Renal cortex interstitium (tissue), 11 donors: ENCODE results near the gene CCDC73. TPM values are rescaled to one million over a fixed set of nuclear protein-coding genes. Genes with fewer than 3 reads are reported as not detected.
"Not testable (repeated sequence)": the region's sequence is repeated elsewhere in the genome, so short reads cannot be mapped to it uniquely, and the experiment has no call there.

Experiments used
- DNase-seq, 11 donors: peaks; one replicate each; pipeline ENCODE4 v3.0.0-alpha.2; 2013; ENCODE audit warnings: low read depth in 9 of 11, low spot score in 4 of 11; ENCODE audit errors: extremely low read depth in 1 of 11
- polyA plus RNA-seq, 3 donors: library from polyadenylated mRNA; unstranded; fragments of 120-200 nt; gene quantifications; one replicate each; pipeline ENCODE4 v1.2.1, GENCODE V29; 2013; ENCODE audit not compliant: insufficient read length in 3 of 3

Gene CCDC73
- polyA plus RNA-seq, 3 donors = 0.26 to 0.37 (median 0.36) TPM

DNA sequence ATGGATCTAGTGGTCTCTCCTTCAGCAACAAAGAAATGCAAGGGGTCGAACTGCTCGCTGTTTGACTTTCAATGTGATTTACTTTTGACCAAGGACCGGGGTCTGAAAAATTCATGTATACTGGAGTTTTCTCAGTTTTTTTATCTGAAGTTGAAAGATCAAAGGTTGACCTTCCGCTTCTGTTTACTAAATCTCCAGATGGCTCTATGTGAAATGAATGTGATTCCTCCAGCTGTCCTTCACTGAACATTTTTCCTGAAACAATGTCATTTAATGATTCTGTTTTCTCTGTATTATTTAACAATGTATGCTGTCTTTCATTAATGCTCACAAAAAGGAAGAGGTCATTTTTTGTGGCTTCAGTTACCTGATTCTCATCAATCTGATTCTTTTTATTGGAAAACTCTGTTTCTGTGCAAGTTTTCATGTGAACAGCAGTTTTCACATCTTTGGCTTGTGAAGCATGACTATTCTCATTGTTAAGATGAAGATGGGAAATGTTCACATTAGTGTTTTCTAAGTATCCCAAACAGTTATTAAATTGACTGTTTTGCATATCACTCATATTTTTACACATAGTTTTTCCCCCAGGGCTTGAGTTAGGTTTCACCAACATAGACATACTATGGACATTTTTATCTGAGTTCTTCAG, 180.8 kb downstream of the CCDC73 start:
- no peak for DNase-seq

- DNase-seq = peak in 5 of 11 donors; percentile 25 to 33 (median 31)
Observed at GRCh38 chr11:32610797-32611352, 183.6 kb downstream of the CCDC73 start.

DNA sequence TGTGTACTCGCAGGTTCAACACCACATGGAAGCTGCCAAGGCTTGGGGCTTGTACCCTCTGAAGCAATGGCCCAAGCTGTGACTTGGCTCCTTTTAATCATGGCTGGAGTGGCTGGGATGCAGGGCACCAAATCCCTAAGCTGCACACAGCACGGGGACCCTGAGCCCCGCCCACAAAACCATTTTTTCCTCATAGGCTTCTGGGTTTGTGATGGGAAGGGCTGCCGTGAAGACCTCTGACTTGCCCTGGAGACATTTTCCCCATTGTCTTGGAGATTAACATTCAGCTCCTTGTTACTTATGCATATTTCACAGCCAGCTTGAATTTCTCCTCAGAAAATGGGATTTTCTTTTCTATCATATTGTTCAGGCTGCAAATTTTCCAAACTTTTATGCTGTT, 185.6 kb downstream of the CCDC73 start:
- not testable (repeated sequence) for DNase-seq

DNA sequence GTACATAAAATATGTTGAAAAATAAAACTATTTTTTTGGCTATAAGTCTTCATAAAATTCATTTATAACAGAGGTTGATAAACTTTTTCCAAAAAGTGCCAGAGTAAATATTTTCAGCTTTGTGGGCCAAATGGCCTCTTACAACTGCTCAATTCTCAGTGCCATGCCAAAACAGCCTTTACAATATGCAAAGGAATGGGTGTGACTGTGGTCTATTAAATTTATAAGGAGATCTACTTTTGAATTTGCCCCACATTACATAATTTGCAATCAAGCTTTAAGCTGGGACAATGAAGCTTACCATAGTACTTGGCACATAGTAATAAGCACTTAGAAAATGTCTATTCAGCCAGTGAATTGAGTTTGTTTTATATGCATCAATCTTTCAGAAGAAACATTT, 188.2 kb downstream of the CCDC73 start:
- DNase-seq = no peak

DNA sequence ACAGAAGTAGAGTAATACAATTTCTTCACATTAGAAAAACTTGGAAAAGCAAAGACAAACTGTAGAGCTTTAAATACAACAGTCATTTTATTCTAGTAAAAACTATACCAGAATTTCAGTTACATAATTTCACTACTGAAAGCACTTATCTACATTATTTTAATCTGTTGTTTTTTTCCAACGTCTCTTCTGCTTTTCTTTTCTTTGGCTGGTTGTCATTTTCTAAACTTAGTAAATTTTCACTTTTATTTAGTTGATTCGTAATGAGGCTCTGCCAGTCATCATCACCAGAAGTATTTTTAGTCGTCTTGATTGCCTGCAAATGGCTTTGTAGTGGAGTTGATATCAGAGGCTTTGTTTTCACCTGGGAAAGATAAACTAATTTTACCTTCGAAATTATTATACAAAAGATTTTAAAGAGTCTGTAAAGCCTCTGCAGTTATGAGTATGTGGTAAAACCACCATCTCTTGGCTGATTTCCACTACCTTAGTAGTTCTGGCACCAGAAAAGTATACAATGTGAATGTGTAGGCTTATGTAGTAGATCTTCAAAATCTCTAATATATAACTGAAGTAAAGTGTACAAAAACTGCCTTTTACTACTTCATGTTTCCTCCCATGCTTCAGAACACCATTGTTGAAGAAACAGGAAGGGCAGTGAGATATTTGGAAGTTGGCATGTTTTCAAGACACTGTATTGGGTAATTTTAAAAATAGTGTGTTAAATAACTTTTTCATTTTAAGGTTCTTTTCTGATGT, 191.6 kb downstream of the CCDC73 start:
- no peak for DNase-seq

DNA sequence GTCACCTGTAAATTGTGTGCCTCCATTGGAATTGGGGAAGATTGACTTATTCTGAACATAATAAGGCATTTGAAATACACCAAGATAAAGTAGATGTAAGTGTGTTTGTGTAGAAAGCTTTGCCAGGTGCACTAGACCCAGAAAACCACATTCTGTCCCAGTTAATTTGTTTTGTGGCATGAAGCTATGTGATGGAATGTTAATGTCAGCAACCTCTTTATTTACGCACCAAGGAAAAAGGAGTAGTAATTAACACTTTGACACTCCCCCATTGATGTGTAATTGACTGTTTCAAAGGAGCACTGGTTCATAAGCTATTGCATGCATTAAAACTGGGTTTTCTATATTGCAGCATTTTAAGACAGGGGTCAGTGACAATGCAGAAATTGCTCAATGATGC, 196.5 kb downstream of the CCDC73 start:
- DNase-seq = peak in 3 of 11 donors; percentile 61 to 74 (median 64)

- not testable (repeated sequence) for DNase-seq
Observed at GRCh38 chr11:32596114-32596513, 198.3 kb downstream of the CCDC73 start.

DNA sequence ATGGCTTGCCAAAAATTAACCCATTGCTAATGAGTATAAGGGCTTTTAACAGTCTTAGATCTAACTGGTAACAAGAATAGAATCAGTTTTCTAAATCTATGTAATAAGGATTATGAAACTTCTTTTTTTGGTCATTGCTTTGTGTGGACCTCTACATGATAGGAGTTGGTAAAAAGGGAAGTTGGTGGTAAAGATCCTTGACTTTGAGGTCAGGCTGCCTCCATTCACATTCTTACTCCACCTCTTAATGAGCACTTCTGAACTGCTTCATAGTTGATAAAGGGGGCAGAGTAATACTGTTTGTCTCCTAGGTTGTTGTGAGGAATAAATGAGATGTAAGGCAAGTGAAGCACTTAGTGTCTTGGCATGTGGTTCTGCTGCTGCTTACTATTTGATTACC, 200.2 kb downstream of the CCDC73 start:
- DNase-seq = no peak

DNA sequence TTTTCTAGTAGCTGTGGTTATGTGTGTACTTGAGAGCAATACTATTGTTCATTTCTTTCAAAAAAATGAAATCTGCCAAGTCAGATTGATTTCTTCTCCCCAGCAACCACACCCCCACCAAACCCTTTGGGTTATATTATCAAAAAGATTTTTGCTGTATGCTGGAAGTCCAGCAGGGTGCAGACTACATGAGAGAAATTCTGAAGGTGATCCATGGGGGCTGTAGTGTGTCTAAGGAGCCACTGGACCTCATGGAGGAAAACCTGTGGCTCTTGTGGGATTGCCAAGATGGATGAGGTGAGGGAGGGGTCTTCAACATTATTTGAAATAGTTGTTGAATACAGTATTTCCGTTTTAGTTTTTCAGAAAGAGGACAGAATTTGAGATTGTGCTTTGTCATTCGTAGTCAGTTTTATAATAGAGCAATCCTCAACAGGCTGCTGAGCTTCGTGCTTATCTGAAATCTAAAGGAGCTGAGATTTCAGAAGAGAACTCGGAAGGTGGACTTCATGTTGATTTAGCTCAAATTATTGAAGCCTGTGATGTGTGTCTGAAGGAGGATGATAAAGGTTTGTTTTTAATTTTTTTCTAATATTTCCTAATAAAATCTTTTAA, 207.8 kb downstream of the CCDC73 start:
- DNase-seq = no peak

GRCh38 chr11:32584921-32585320, 209.5 kb downstream of the CCDC73 start:
- no peak for DNase-seq

DNA sequence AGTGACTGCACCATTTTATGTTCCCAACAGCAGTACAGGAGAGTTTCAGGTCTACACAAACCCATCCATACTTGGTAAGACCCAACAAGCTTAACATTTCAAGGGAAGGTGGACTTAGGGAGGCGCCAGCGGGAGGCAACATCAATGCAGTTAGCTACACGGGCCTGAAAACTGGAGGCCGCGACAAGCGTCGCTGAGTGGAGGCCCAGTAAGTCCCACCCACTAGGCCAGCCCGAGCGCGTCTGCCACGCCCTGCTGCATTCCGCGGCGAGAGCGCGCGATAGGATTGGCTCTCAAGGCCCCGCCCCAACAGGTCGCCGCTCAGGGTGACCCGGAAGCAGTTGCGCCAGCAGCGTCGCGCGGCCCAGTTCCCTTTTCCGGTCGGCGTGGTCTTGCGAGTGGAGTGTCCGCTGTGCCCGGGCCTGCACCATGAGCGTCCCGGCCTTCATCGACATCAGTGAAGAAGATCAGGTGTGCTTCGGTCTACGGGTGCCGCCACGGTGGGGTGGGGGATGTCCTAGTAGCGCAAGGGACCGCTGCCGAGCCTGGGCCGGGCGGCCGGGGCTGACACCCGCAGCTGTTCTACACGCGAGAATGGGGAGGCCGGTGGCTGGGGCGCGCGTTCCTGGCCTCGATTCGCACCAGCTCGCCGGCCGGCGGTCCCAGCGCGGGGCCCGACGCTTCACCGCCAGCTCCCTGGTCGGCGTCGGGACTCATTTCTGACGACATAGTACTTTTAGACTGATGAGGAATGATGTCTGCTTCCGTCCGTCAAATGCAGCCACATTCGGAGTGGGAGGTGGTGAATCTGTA, 210.8 kb downstream of the CCDC73 start, which contains the start of gene EIF3M:
Gene EIF3M (plus strand): TSS at position 373 of the 813 bp plus-strand sequence. CDS start 57 bp downstream, at position 430.
- peak; percentile 82 to 96 (median 94) for DNase-seq

DNA sequence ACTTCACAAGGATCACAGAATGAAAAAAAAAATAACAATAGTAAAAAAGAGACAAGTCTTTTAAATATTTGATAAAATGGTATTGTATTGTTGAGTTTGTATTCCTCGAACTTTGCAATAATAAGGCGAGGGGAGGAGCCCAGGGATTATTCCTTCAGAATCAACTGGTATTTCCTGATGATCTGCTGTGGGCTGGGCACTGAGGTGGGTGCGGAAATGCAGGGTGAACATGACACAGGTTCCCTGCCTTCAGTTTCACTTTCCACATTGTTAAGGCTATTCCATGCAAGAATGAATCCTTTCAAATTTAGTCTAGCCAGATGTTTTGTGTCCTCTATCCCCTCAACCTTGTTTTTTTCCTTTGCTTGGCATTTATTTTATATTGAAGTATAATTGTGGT, 212.9 kb downstream of the CCDC73 start:
- no peak for DNase-seq

- DNase-seq = no peak
Observed at GRCh38 chr11:32580967-32581366, 213.5 kb downstream of the CCDC73 start.

- DNase-seq = no peak
Observed at GRCh38 chr11:32576456-32576855, 218.0 kb downstream of the CCDC73 start.

GRCh38 chr11:32575070-32575469, 219.4 kb downstream of the CCDC73 start:
- DNase-seq = no peak

GRCh38 chr11:32574421-32574820, 220.0 kb downstream of the CCDC73 start:
- DNase-seq = no peak

- no peak for DNase-seq
Observed at GRCh38 chr11:32573228-32573627, 221.2 kb downstream of the CCDC73 start.

DNA sequence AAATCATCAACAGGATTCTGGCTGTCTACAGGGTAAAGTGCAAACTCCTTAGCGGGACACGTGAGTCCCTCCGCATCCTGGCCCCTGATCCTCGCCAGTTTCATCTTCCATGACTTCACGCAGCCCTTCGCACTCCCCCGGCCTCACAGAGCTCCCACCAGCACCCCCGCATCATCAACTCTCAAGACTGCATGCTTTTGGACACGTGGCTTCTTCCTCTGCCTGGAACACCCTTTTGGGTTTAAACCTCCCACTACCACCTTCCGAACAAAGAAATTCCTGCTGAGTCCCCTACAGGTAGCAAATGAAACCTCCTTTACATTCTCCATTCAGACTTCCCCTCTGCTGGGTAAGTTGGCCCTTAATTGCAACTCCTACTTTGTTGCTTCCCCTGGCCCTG, 223.4 kb downstream of the CCDC73 start:
- DNase-seq = peak in 4 of 11 donors; percentile 36 to 59 (median 55)

DNA sequence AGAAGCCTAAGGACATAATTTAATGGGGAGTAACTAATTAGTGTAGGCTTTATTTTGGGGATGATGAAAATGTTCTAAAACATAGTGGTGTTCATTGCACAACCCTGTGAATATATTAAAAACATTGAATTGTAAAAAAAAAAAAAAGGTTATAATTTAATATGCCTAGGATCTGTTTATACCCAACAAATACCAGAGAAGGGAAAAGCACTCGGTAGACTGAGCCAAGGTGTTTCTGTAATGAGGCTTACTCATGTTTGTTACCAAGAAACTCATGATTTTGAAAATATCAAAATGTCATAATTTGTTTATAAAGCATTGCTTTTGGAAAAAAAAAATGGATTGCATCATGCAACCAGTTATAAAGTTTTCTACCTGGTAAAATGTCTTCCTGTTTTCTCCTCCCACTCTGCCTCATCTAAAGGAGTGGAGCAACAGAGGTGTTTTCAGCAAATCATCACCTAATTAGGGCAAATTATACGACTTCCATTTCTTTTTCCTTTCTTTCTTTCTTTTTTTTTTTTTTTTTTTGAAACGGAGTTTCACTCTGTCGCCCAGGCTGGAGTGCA, 225.1 kb downstream of the CCDC73 start:
- DNase-seq = no peak
